ENCODE data around the gene LPCAT2. TPM values are rescaled to one million over a fixed set of nuclear protein-coding genes. Genes with fewer than 3 reads are reported as not detected.

Gene LPCAT2
- total RNA-seq, 1 experiment from 2014 or later, result 5.0 TPM

DNA sequence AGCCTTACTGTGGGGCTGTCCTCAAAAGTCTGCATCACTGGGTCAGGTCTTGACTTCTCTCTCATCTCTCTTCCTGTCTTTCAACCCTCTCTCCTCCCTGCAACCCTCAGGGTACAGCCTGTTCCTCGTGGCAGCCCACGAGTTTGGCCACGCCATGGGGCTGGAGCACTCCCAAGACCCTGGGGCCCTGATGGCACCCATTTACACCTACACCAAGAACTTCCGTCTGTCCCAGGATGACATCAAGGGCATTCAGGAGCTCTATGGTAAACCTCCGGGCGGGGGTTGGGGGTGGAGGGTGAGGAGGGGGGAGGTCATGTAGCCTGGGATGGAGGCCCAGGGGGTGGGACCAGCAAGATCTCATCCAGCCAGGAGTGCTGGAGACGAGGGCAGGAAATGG lies 17.2 kb upstream of the LPCAT2 start:
- DNase-seq, result no peak
- H3K36me3 ChIP-seq (replicated peaks; ENCODE audit: control insufficient read depth, insufficient read depth, low read length), result no peaks in the 10 kb centered on the region
- H3K27me3 ChIP-seq (ENCODE audit: control insufficient read depth, insufficient read depth, low read length), result no peaks in the 10 kb centered on the region
- H3K4me3 ChIP-seq (ENCODE audit: insufficient read depth, low read depth, low read length), result no peak overlapping the region

DNA sequence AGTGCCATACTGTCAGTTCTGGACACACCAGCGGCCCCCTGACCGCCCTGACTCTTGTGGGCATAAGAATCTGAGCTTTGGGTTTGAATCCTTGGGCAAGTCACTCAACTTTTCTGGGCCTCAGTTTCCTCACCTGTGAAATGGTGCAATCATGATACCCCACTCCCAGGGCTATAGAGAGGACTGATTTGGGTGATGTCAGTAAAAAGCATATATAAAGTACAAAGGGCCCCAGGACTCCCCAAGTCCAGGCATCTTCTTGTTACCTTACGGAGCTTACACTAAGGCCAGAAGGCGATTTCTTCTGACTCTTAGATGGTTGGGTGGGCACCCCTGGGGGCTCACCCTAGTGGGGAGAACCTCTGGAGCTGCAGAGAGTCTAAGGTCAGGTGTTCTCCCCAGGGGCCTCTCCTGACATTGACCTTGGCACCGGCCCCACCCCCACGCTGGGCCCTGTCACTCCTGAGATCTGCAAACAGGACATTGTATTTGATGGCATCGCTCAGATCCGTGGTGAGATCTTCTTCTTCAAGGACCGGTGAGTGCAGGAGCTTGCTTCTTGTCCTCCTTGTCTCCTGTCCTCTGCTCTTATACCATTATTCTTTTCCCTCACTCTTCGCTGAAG lies 16.0 kb upstream of the LPCAT2 start:
- Histone ChIP-seq H3K36me3 (replicated peaks; ENCODE audit: control insufficient read depth, insufficient read depth, low read length) (no peaks in the 10 kb centered on the region), H3K4me3 (ENCODE audit: insufficient read depth, low read depth, low read length) (no peak overlapping the region), H3K27me3 (ENCODE audit: control insufficient read depth, insufficient read depth, low read length) (no peaks in the 10 kb centered on the region)
- no peak for DNase-seq

DNA sequence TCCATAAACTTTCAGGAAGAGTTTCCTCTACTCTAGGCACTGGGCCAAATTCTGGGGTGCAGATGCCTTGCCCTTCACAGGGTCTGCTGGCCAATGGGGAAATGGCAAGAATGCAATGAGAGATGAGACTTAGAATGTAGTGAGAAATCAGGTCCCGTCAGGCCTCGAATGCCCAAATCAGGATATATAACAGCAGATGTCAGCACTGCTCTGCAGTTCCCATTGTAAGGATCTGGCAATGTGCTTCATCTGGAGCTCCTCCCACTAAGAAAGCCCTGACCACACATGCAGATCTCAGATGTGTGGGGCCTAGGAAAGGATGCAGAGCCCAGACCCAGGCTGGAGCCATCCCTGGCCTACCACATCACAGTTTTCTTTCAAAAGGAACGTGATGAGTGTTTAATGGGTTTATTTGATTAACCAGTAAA lies 13.9 kb upstream of the LPCAT2 start:
- Histone ChIP-seq H3K4me3 (ENCODE audit: insufficient read depth, low read depth, low read length) (no peak overlapping the region), H3K27me3 (ENCODE audit: control insufficient read depth, insufficient read depth, low read length) (no peaks in the 10 kb centered on the region), H3K36me3 (replicated peaks; ENCODE audit: control insufficient read depth, insufficient read depth, low read length) (no peaks in the 10 kb centered on the region)
- DNase-seq, result peak; percentile 66

DNA sequence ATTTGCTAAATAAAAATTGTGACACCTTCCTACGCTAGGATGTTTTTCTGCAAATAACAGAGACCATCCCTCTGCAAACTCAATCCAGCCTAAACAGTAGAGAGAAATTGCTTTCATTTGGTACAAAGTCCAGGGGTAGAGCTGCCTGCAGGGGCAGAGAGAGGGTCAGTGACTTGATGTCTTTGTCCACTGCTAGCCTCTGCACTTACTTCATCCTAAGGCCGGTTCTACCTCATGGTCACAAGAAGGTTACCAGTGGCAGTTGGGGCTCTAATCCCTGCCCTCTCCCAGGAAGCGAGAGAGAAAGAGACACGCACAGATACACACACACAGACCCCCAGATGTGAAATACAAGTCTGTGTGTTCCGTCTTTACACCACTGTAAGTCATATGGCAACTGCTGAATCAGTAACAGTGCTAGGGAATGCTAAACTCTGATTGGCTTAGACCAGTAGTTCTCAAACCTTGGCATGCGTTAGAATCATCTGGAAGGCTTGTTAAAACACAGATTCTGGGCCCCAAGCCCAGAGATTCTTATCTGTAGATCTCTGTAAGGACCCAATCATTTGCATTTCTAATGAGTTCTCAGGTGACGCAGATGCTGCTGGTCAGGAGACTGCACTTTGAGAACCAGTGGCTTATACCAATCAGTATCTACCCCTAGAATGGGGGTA lies 13.1 kb upstream of the LPCAT2 start:
- DNase-seq, result peak; percentile 18
- H3K4me3 ChIP-seq (ENCODE audit: insufficient read depth, low read depth, low read length), result no peak overlapping the region

DNA sequence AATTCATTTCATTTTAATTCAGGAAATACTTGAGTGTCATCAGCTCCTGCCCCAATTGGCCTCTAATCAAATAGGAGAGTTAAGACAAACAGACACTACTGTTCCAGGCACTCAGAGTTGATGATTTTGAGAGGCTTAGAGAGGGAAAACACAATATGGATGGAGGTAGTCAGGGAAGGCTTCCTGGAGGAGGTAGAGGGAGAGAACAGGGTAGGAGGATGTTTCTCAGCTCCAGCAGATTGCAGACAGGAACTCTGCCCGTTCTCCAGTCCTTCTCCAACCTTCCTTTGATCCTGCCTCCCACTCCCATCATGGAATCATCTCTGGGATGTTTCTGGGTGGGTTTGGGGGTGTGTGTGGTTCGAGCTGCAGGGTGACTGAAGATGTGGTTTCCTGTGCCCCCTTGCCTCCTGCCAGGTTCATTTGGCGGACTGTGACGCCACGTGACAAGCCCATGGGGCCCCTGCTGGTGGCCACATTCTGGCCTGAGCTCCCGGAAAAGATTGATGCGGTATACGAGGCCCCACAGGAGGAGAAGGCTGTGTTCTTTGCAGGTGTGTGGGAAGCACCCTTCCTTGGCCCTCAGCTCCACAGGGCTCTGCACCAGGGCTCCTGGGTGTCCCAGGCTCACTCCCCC lies 12.2 kb upstream of the LPCAT2 start:
- no peaks in the 10 kb centered on the region for H3K27me3 ChIP-seq (ENCODE audit: control insufficient read depth, insufficient read depth, low read length)
- H3K36me3 ChIP-seq (replicated peaks; ENCODE audit: control insufficient read depth, insufficient read depth, low read length), result no peaks in the 10 kb centered on the region
- peak; percentile 10 for DNase-seq
- H3K4me3 ChIP-seq (ENCODE audit: insufficient read depth, low read depth, low read length), result no peak overlapping the region

More for the DNA sequence above, 13.1 kb upstream of the LPCAT2 start:
- H3K27me3 ChIP-seq (ENCODE audit: control insufficient read depth, insufficient read depth, low read length), result no peaks in the 10 kb centered on the region
- no peaks in the 10 kb centered on the region for H3K36me3 ChIP-seq (replicated peaks; ENCODE audit: control insufficient read depth, insufficient read depth, low read length)

DNA sequence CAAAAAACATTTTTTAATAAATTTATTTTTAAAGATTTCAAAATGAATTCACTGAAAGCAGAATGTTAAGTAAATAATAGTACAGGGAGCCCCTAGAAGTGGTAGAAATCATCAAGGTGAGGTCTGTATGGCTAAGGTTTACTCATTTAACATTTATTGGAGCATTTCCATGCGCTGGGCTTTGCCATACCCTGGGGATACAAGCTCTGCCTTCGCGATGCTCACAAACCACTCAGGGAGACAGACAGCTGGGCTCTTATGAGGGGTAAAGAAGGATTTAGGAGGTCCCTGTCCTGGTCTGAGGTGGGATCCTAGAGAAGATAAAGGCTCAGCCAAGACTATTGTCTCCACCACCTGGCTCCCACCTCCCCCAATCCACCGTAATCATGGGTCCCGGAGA lies 11.3 kb upstream of the LPCAT2 start:
- Histone ChIP-seq H3K4me3 (ENCODE audit: insufficient read depth, low read depth, low read length) (no peak overlapping the region), H3K36me3 (replicated peaks; ENCODE audit: control insufficient read depth, insufficient read depth, low read length) (no peaks in the 10 kb centered on the region), H3K27me3 (ENCODE audit: control insufficient read depth, insufficient read depth, low read length) (no peaks in the 10 kb centered on the region)
- peak; percentile 5 for DNase-seq

DNA sequence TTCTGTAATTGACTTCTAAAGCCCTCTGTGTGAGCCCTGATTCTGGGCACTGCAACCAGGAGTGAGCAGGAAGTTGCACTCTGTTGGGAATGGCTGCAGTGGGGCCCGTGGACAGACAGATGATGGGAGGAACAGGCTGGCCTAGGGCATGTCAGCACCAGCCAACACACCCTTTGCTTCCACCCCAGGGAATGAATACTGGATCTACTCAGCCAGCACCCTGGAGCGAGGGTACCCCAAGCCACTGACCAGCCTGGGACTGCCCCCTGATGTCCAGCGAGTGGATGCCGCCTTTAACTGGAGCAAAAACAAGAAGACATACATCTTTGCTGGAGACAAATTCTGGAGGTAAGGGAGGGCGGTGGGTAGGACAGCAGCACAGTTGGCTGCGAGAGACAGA lies 10.8 kb upstream of the LPCAT2 start:
- DNase-seq, result peak; percentile 8
- Histone ChIP-seq H3K27me3 (ENCODE audit: control insufficient read depth, insufficient read depth, low read length) (no peaks in the 10 kb centered on the region), H3K36me3 (replicated peaks; ENCODE audit: control insufficient read depth, insufficient read depth, low read length) (no peaks in the 10 kb centered on the region; the same call in 1 of the 2 replicates), H3K4me3 (ENCODE audit: insufficient read depth, low read depth, low read length) (no peak overlapping the region)

DNA sequence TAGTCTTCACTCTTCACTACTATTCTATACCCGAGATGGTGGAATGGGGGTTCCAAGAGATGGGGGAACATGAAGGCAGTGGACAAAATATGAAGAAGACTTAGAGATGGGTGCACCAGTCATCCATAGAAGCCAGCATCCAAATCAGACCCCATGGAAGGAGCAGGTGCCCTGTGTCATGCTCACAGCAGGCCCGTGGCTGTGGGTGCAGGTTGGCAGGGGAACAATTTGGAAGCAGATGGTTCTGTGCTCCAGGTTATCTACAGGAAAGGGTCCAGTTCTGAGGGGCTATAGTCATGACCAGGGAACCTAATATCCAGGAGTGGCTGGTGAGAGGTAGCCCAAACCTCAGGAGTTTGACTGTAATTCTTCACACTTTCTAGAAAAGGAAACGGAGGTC lies 9.6 kb upstream of the LPCAT2 start:
- Histone ChIP-seq H3K36me3 (replicated peaks; ENCODE audit: control insufficient read depth, insufficient read depth, low read length) (no peaks in the 10 kb centered on the region; the same call in none of the 2 replicates), H3K4me3 (ENCODE audit: insufficient read depth, low read depth, low read length) (no peak overlapping the region), H3K27me3 (ENCODE audit: control insufficient read depth, insufficient read depth, low read length) (no peaks in the 10 kb centered on the region)
- DNase-seq, result peak; percentile 3

DNA sequence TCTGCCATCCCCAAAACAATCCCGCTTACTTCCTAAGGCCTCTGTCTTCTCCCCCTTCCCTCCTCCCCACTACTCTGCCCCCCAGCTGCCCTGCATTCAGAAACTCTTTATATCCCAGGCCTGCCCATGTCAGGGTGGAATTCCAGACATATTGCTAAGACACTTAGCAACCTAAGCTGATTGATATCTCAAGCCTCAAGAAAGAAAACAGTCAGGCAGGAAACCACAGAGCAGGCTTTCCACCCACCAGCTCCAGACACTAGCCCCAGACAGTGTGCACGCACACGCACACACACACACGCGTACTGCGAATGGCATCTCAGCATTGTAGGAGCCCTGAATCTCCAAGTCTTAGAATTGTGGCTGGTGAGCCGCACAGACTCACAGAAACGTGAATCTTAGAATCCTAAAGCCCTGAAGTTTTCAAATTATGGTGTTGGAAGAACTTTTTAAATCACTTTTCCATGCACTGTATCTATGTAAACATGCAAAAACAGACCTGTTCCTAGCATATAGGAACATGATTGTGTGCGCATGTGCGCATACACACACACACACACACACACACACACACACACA lies 8.8 kb upstream of the LPCAT2 start:
- DNase-seq, result no peak
- Histone ChIP-seq H3K36me3 (replicated peaks; ENCODE audit: control insufficient read depth, insufficient read depth, low read length) (no peaks in the 10 kb centered on the region; the same call in none of the 2 replicates), H3K4me3 (ENCODE audit: insufficient read depth, low read depth, low read length) (no peak overlapping the region), H3K27me3 (ENCODE audit: control insufficient read depth, insufficient read depth, low read length) (no peaks in the 10 kb centered on the region)

DNA sequence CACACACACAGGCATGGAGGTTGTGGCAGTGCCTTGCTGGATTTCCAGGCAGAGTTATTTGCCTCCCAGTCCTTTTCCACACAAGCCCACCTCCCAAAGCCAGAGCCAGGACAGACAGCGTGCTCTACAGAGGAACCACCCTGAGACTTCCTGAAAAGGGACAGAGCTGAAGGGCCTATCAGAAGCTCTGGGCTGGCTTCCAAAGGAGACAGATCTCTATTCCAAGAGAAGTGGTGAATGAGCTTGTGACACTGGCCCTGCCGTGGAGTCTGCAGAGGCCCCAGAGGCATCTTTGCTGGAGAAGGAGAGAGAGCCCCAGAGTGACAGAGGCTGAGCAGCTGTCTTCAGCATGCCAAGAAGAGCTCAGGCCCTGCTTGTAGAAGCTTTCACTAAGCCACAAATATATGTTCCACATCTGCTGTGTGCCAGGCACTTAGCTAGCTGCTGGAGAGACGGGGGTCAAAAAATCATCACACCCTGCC lies 8.3 kb upstream of the LPCAT2 start:
- Histone ChIP-seq H3K36me3 (replicated peaks; ENCODE audit: control insufficient read depth, insufficient read depth, low read length) (no peaks in the 10 kb centered on the region; the same call in none of the 2 replicates), H3K27me3 (ENCODE audit: control insufficient read depth, insufficient read depth, low read length) (no peaks in the 10 kb centered on the region), H3K4me3 (ENCODE audit: insufficient read depth, low read depth, low read length) (no peak overlapping the region)
- DNase-seq, result peak; percentile 5

DNA sequence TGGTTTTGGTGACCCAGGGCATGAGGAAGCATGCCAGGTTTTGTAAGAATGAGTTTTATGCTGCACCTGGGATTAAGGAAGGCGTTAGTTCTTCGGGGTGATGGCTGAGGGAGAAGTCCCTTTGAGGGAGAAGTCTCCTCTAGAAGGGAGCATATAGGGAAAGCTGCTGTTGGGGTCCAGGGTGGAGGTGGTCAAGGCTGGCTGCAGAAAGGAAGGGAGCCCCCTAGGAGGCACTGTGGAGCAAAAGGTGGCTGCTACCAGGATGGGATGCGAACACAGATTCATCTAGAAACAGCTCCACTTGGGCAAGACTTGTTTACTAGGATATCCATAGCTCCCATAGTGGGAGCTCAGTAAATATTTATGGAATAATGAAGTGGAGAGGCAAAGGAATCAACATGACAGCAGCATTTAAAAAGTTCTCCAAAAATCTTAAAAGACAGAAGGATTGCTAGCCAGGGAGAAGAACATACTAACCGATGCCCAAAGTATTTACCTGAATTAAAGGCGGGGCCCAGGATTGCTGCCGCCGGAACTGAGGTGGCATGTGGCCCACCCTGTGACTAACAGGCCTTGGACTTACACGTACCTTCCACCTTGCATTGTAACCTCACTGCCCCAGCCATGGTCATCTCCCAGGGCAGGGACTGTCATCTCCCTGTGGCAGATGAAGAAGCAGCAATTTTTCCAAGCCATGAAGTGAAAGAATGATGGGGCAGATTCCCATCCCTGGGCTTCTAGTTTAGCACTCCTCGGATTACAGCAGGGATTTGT lies 7.1 kb upstream of the LPCAT2 start:
- Histone ChIP-seq H3K4me3 (ENCODE audit: insufficient read depth, low read depth, low read length) (no peak overlapping the region), H3K36me3 (replicated peaks; ENCODE audit: control insufficient read depth, insufficient read depth, low read length) (no peaks in the 10 kb centered on the region; the same call in none of the 2 replicates), H3K27me3 (ENCODE audit: control insufficient read depth, insufficient read depth, low read length) (no peaks in the 10 kb centered on the region)
- peak; percentile 85 for DNase-seq

DNA sequence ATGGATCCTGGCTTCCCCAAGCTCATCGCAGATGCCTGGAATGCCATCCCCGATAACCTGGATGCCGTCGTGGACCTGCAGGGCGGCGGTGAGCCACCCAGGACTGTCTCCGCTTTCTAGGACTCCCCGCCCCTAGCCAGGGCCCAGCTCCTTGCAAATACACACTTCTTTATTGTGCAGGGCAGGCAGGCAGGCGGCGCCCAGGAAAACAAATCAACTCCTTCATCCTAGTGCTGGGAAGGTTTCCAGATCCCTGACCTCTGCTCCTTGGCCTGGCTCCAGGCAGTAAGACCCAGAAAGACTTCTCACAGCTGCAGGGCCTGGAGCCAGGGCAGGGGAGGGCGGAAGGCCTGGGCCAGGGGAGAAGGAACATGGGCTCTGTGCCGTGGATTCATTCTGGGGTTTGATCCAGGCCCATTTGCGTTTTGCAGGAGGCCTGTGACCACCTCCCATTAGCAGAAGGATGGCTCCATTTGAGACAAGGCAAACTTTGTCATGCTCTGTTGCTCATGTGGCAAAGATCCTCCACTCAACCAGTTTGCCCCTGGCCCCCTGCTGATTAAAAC lies 6.0 kb upstream of the LPCAT2 start:
- H3K27me3 ChIP-seq (ENCODE audit: control insufficient read depth, insufficient read depth, low read length), result no peaks in the 10 kb centered on the region
- no peaks in the 10 kb centered on the region; the same call in none of the 2 replicates for H3K36me3 ChIP-seq (replicated peaks; ENCODE audit: control insufficient read depth, insufficient read depth, low read length)
- peak; percentile 40 for DNase-seq
- H3K4me3 ChIP-seq (ENCODE audit: insufficient read depth, low read depth, low read length), result no peak overlapping the region

DNA sequence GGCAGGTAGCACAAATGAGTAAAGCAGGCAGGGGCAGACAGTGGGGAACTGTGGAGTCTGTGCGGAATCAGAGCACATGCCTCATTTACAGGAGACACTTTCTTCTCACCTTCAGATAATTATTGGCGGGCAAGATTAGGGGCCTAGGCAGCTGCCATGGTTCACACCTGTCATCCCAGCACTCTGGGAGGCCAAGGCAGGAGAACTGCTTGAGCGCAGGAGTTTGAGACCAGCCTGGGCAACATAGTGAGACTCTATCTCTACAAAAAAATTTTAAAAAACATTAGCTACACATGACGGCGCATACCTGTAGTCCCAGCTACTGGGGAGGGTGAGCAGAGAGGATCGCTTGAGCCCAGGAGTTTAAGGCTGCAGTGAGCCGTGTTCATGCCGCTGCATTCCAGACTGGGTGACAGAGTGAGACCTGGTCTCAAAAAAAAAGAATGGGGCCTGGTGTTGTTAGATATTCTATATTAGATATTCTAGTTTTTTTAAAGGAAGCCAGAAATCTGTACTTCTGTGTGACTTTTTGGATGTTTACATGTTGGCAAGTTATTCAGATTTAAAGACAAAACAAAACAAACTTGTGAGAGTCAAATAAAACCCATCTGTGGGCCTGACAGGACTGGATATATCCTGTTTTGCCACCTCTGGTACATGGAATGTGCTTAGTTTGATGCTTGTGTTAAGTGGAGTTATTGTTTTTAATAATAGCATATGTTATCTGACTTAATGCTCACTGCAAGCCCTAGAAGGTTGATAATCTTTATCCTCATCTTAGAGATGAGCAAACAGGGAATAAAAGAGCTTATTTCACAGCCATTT lies 4.9 kb upstream of the LPCAT2 start:
- peak; percentile 10 for DNase-seq
- H3K36me3 ChIP-seq (replicated peaks; ENCODE audit: control insufficient read depth, insufficient read depth, low read length), result no peaks in the 10 kb centered on the region; the same call in none of the 2 replicates
- H3K4me3 ChIP-seq (ENCODE audit: insufficient read depth, low read depth, low read length), result no peak overlapping the region
- no peaks in the 10 kb centered on the region for H3K27me3 ChIP-seq (ENCODE audit: control insufficient read depth, insufficient read depth, low read length)
